CD4-positive, alpha-beta memory T cell (primary cell): ENCODE data around the gene TBX6. TPM values are rescaled to one million over a fixed set of nuclear protein-coding genes. Genes with fewer than 3 reads are reported as not detected.
A peak's percentile ranks its signal among the peaks of the same experiment; 100 is the strongest.

ENCODE experiments used
- CTCF ChIA-PET: fragments of 350-600 bp; sonication (Branson Sonifier 250); formaldehyde crosslinking; loops from one replicate; lab custom pipeline; 2021; ENCODE audit warnings: inconsistent platforms; ENCODE audit not compliant: partially characterized antibody; lab: Charles Lee
- POLR2A ChIA-PET: fragments of 350-600 bp; sonication (Branson Sonifier 250); formaldehyde crosslinking; loops from one replicate; lab custom pipeline; 2021; ENCODE audit not compliant: partially characterized antibody; lab: Charles Lee
- DNase-seq, 5 donors: peaks; one replicate each; pipeline versions ENCODE4 v3.0.0 to v3.0.0-alpha.2; 2020 to 2022; ENCODE audit warnings: mixed read lengths in 1 of 5
- H3K27ac ChIP-seq: one replicate; pipeline ENCODE4 v1.7.0; 2013; ENCODE audit warnings: low read depth, low read length
- H3K27me3 ChIP-seq: 2 replicates; pipeline ENCODE4 v1.7.0; 2013; ENCODE audit warnings: mild to moderate bottlenecking, low read length, moderate library complexity; ENCODE audit not compliant: insufficient read depth
- H3K36me3 ChIP-seq: 2 replicates; pipeline ENCODE4 v1.7.0; 2013; ENCODE audit warnings: mild to moderate bottlenecking, low read length, moderate library complexity; ENCODE audit not compliant: insufficient read depth
- H3K4me1 ChIP-seq: 2 replicates; pipeline ENCODE4 v1.7.0; 2013; ENCODE audit warnings: mild to moderate bottlenecking, low read length, moderate library complexity; ENCODE audit not compliant: insufficient read depth
- H3K4me3 ChIP-seq, 2 donors: one replicate each; pipeline ENCODE4 v1.7.0; 2013; ENCODE audit warnings: low read length in 2 of 2, mild to moderate bottlenecking in 1 of 2
- H3K9me3 ChIP-seq, 2 donors: one replicate each; pipeline ENCODE4 v1.7.0; 2013; ENCODE audit warnings: low read length in 2 of 2, control low read depth in 1 of 2; ENCODE audit not compliant: control insufficient read depth in 1 of 2
- H3K27ac Mint-ChIP-seq, 7 donors: one replicate each; pipeline ENCODE4 v1.8.0; 2020 to 2021; ENCODE audit warnings: mixed read lengths in 7 of 7, mild to moderate bottlenecking in 6 of 7, inconsistent platforms in 3 of 7, moderate library complexity in 3 of 7
- H3K27me3 Mint-ChIP-seq, 2 donors: one replicate each; pipeline ENCODE4 v1.8.0; 2020 to 2021; ENCODE audit warnings: mixed read lengths in 2 of 2
- H3K36me3 Mint-ChIP-seq, 2 donors: one replicate each; pipeline ENCODE4 v1.8.0; 2020 to 2021; ENCODE audit warnings: mixed read lengths in 2 of 2, inconsistent platforms in 1 of 2, mild to moderate bottlenecking in 1 of 2
- H3K4me1 Mint-ChIP-seq, 4 donors: one replicate each; pipeline ENCODE4 v1.8.0; 2020 to 2021; ENCODE audit warnings: mixed read lengths in 4 of 4, mild to moderate bottlenecking in 1 of 4
- H3K4me3 Mint-ChIP-seq, 8 donors: one replicate each; pipeline ENCODE4 v1.8.0; 2020 to 2021; ENCODE audit warnings: mixed read lengths in 8 of 8, mild to moderate bottlenecking in 7 of 8, moderate library complexity in 6 of 8, inconsistent platforms in 3 of 8
- H3K9me3 Mint-ChIP-seq, 8 donors: one replicate each; pipeline ENCODE4 v1.8.0; 2020 to 2021; ENCODE audit warnings: mixed read lengths in 8 of 8, mild to moderate bottlenecking in 5 of 8, inconsistent platforms in 3 of 8, moderate library complexity in 1 of 8
- intact Hi-C: fragments of 100-400 bp; cut with micrococcal nuclease; formaldehyde crosslinking; loops from one replicate; pipeline ENCODE4 v1.15.1; 2023
- polyA plus RNA-seq, 2 donors: library from polyadenylated mRNA; unstranded; fragments of 300-500 nt; fragmentation: Illumina TruSeq; gene quantifications; one replicate each; pipeline ENCODE4 v1.2.3, GENCODE V29; 2021
- total RNA-seq, 2 experiments: library from RNA; stranded (reverse); gene quantifications; one replicate each; pipeline ENCODE4 v1.2.3, GENCODE V29; 2021

Gene TBX6
- total and polyA plus RNA-seq, 4 experiments from 2014 or later: 0.36 to 1.4 (median 1.3) TPM; not detected in 1

DNA sequence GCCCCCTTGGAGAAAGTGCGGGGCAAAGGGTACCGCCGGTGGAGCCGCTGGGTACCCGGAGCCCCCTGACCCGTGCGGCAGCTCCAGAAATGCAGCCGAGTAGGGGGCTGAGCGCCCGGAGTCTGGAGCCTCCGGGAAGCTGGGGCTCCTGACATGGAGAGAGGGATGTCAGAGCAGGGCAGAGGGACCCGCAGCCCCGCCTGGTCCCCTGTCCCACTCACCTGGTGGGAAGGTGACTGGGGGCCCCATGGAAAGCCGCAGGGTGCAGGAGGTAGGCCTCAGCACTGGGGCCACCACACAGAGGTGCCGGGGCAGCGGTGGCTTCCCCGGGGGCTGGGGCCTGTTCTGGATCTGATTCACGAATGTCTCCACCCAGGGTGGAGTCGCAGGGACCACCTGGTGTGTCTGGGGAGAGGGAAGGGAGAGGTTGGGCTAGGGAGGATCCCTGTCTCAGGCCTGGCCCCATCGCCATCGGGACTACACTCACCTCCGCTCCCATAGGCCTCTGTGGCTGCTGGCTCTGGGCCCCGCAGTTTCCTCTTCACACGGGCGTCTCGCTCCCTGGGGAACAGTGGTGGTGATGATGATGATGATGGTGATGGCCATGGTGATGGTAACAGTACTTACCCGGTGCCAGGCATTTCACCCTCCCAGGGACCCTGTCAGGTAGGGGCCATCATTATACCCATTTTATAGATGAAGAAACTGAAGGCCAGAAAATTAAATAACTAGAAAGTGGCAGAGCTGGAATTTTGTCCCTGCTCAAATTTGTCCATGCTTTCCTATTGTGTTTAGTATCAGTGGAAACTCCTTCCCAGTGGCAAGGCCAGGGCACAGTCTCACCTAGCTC is 5.2 kb downstream of the TBX6 start:
- Mint-ChIP-seq H3K4me3 (no peak overlapping the region), H3K27ac (peak overlapping the region in 4 of 7 donors; percentile 22 to 61 (median 40)), H3K9me3 (no peaks in the 10 kb centered on the region), H3K27me3 (no peaks in the 10 kb centered on the region), H3K4me1 (peaks cover 8 to 28% (median 18%) of the 10 kb centered on the region in 4 donors), H3K36me3 (peaks cover 21 to 28% of the 10 kb centered on the region in 2 donors)
- ChIA-PET CTCF (no interaction called here), POLR2A (interaction anchor here (13.6 kb wide), 1 partner anchor 13 kb away, joined by 404 read pairs; the partner anchor contains the start of genes ALDOA and PPP4C)
- Histone ChIP-seq H3K4me3 (no peak overlapping the region), H3K9me3 (no peaks in the 10 kb centered on the region), H3K36me3 (peaks cover 28% of the 10 kb centered on the region), H3K27ac (no peak overlapping the region), H3K27me3 (no peaks in the 10 kb centered on the region), H3K4me1 (peaks cover 18% of the 10 kb centered on the region)
- intact Hi-C loops: loop anchor here (5.0 kb wide), 1 partner anchor 36 kb away; the partner anchor contains the start of gene MAPK3
- DNase-seq: no peak

DNA sequence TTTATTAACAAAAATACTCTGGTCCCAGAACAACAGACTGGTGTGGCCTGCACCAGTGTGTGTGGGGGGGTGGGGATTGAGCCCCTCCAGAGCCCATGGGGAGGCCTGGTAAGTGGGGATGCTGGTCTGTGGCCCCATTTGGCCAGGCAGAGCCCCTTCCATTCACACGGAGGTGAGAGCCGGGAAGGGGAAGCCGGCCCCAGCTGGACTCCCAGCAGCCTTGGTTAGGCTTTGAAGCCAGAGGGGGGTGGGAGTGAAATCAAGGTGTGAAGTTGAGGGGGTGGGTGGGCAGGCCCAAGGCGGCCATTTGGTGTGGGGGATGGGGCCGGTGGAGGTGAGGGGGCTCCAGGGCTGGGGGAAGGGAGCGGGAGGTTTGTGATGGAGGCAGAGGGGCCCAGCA is 5.9 kb downstream of the TBX6 start:
- Histone ChIP-seq H3K36me3 (peaks cover 34% of the 10 kb centered on the region), H3K9me3 (no peaks in the 10 kb centered on the region), H3K27me3 (no peaks in the 10 kb centered on the region), H3K4me1 (peaks cover 11% of the 10 kb centered on the region), H3K27ac (no peak overlapping the region), H3K4me3 (no peak overlapping the region)
- H3K4me3 Mint-ChIP-seq: no peak overlapping the region
- ChIA-PET POLR2A (interaction anchor here (1.5 to 13.6 kb wide), 2 partner anchors 13 to 100 kb away, joined by 4 to 404 read pairs; partner anchors contain the start of genes ALDOA and PPP4C), CTCF (no interaction called here)
- H3K9me3 Mint-ChIP-seq: no peaks in the 10 kb centered on the region
- H3K4me1 Mint-ChIP-seq: peaks cover 8 to 27% (median 18%) of the 10 kb centered on the region in 4 donors
- H3K27ac Mint-ChIP-seq: no peak overlapping the region
- intact Hi-C loops: loop anchor here (5.0 kb wide), 1 partner anchor 36 kb away; the partner anchor contains the start of gene MAPK3
- H3K36me3 Mint-ChIP-seq: peaks cover 21 to 31% of the 10 kb centered on the region in 2 donors
- H3K27me3 Mint-ChIP-seq: no peaks in the 10 kb centered on the region
- DNase-seq: no peak

DNA sequence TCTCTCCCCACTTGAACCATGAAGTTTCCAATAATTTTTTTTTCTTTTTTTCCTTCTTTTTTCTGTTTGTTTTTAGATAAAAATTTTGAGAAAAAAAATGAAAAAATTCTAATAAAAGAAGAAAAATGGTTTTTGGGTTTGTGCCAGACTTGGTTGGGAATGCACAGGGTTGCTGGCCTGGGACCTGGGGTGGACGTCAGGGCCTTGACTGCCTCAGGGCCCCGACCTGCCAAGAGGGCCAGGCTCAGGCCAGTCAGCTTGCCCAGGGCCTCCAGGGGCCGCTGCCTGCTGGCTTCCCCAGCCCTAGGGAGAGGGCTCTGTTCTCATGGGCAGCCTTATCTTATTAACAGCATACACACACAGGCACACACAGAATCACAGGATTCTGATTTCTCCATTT is 6.5 kb downstream of the TBX6 start:
- intact Hi-C loops: loop anchor here (5.0 kb wide), 1 partner anchor 37 kb away; the partner anchor contains the start of gene MAPK3
- H3K27ac Mint-ChIP-seq: no peak overlapping the region
- H3K9me3 Mint-ChIP-seq: no peaks in the 10 kb centered on the region
- H3K4me3 Mint-ChIP-seq: no peak overlapping the region
- H3K27me3 Mint-ChIP-seq: no peaks in the 10 kb centered on the region
- H3K4me3 ChIP-seq: no peak overlapping the region
- CTCF ChIA-PET: no interaction called here
- POLR2A ChIA-PET: interaction anchor here (1.5 to 13.6 kb wide), 2 partner anchors 12 to 101 kb away, joined by 4 to 404 read pairs; partner anchors contain the start of genes ALDOA and PPP4C
- H3K36me3 Mint-ChIP-seq: peaks cover 21 to 33% of the 10 kb centered on the region in 2 donors
- no peak for DNase-seq
- H3K27ac ChIP-seq: no peak overlapping the region
- peaks cover 5% of the 10 kb centered on the region for H3K4me1 ChIP-seq
- H3K36me3 ChIP-seq: peaks cover 36% of the 10 kb centered on the region
- peaks cover 6 to 23% (median 15%) of the 10 kb centered on the region in 4 donors for H3K4me1 Mint-ChIP-seq
- no peaks in the 10 kb centered on the region for H3K9me3 ChIP-seq
- no peaks in the 10 kb centered on the region for H3K27me3 ChIP-seq

DNA sequence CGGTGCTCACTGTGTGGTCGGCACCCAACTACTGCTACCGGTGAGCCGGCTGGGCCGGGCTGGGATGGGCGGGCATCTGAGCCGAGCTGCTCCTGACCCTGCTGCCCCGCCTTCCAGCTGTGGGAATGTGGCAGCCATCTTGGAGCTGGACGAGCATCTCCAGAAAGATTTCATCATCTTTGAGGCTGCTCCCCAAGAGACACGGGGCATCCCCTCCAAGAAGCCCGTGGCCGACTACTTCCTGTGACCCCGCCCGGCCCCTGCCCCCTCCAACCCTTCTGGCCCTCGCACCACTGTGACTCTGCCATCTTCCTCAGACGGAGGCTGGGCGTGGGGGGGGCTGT is 6.9 kb downstream of the TBX6 start:
- H3K27me3 Mint-ChIP-seq: no peaks in the 10 kb centered on the region
- intact Hi-C loops: loop anchor here (5.0 kb wide), 1 partner anchor 38 kb away; the partner anchor contains the start of gene MAPK3
- Histone ChIP-seq H3K4me3 (no peak overlapping the region), H3K27me3 (no peaks in the 10 kb centered on the region), H3K27ac (no peak overlapping the region), H3K36me3 (peaks cover 38% of the 10 kb centered on the region), H3K9me3 (no peaks in the 10 kb centered on the region), H3K4me1 (peaks cover under 1% of the 10 kb centered on the region)
- H3K4me3 Mint-ChIP-seq: no peak overlapping the region
- peaks cover 2 to 20% (median 11%) of the 10 kb centered on the region in 4 donors for H3K4me1 Mint-ChIP-seq
- CTCF ChIA-PET: interaction anchor here (1.4 kb wide), 1 partner anchor 7 kb away, joined by 3 read pairs; no protein-coding TSS in a partner anchor
- no peak for DNase-seq
- H3K9me3 Mint-ChIP-seq: no peaks in the 10 kb centered on the region
- peaks cover 23 to 35% of the 10 kb centered on the region in 2 donors for H3K36me3 Mint-ChIP-seq
- no peak overlapping the region for H3K27ac Mint-ChIP-seq
- POLR2A ChIA-PET: interaction anchor here (1.5 to 13.6 kb wide), 2 partner anchors 12 to 101 kb away, joined by 4 to 404 read pairs; partner anchors contain the start of genes ALDOA and PPP4C

DNA sequence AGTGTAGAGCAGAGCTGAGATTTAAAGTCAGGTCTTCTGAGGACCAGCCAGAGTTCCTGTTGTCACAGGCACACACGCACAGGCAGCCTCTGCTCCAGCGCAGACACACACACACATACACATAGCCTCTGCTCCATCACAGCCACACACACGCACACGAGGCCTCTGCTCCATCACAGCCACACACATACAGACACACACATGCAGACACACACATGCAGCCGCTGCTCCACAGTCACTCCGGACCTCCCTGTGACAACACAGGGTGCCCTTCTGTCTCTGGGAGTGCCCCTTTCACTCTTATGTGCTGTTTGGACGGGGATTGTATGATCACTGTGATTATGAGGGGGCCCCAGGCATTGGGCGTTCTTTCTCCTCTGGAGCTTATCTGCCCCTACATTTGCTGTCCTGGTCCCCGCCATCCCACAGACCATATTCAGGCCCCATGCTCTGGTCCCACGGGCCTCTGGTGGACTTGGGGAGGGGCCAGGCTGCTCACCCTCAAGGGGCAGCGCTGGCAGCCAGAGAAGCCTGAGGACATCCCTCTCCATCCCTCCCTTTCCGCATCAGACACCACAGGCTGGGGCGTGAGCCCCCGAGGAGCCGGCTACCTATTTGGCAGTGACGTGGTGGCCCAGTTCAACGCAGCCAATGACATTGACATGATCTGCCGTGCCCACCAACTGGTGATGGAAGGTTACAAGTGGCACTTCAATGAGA is 7.5 kb downstream of the TBX6 start:
- Histone ChIP-seq H3K36me3 (peaks cover 43% of the 10 kb centered on the region), H3K4me3 (no peak overlapping the region), H3K27ac (no peak overlapping the region), H3K9me3 (no peaks in the 10 kb centered on the region), H3K27me3 (no peaks in the 10 kb centered on the region), H3K4me1 (no peaks in the 10 kb centered on the region)
- DNase-seq: no peak
- intact Hi-C loops: no loop called here
- H3K4me3 Mint-ChIP-seq: no peak overlapping the region
- no peaks in the 10 kb centered on the region for H3K27me3 Mint-ChIP-seq
- ChIA-PET POLR2A (interaction anchor here (0.6 to 13.6 kb wide), 3 partner anchors 11 to 102 kb away, joined by 3 to 404 read pairs (median 4); partner anchors contain the start of genes ALDOA and PPP4C), CTCF (interaction anchor here (1.4 kb wide), 1 partner anchor 8 kb away, joined by 3 read pairs; no protein-coding TSS in a partner anchor)
- H3K4me1 Mint-ChIP-seq: peaks cover 4 to 20% (median 11%) of the 10 kb centered on the region in 4 donors
- no peaks in the 10 kb centered on the region for H3K9me3 Mint-ChIP-seq
- peaks cover 28 to 40% of the 10 kb centered on the region in 2 donors for H3K36me3 Mint-ChIP-seq
- peak overlapping the region in 4 of 7 donors; percentile 14 to 83 (median 60) for H3K27ac Mint-ChIP-seq

DNA sequence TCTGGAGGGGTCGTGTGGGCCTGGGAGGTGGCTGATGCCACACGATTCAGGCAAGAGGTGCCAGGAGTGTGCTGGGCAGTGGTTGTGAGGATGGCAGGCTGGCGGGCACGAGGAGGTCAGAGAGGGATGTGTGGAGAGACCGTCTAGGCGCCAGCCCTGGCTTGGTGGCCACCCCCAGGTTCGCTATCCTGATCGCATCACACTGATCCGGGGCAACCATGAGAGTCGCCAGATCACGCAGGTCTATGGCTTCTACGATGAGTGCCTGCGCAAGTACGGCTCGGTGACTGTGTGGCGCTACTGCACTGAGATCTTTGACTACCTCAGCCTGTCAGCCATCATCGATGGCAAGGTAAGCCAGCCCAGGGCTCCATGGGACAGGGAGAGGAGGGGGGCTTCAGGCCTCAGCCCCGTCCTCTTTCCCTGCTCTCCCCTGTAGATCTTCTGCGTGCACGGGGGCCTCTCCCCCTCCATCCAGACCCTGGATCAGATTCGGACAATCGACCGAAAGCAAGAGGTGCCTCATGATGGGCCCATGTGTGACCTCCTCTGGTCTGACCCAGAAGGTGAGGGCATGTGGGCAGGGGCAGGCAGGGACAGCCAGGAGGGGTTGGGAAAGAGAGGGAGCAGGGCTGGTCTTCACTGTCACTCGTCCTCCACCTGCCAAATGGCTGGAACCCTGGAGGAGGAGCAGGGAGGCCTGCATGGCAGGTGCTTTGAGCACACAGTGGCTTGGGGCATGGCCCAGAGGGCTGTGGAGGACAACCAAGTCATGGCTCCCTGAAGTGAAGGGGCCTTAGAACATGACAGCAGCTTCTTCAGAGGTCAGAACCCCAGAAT is 8.3 kb downstream of the TBX6 start:
- ChIA-PET POLR2A (interaction anchor here (0.6 to 20.4 kb wide), 3 partner anchors 7 to 28 kb away, joined by 3 to 404 read pairs (median 404); partner anchors contain the start of genes ALDOA, PPP4C, TBX6 and YPEL3), CTCF (interaction anchor here (1.4 to 9.2 kb wide), 2 partner anchors 9 kb away, joined by 3 to 60 read pairs; partner anchors contain the start of gene TBX6)
- Mint-ChIP-seq H3K27me3 (no peaks in the 10 kb centered on the region), H3K4me1 (peaks cover 4 to 20% (median 12%) of the 10 kb centered on the region in 4 donors), H3K4me3 (no peak overlapping the region), H3K36me3 (peaks cover 30 to 45% of the 10 kb centered on the region in 2 donors), H3K27ac (peak overlapping the region in 3 of 7 donors; percentile 72 to 83 (median 81)), H3K9me3 (no peaks in the 10 kb centered on the region)
- H3K36me3 ChIP-seq: peaks cover 50% of the 10 kb centered on the region
- H3K9me3 ChIP-seq: no peaks in the 10 kb centered on the region
- no peak overlapping the region for H3K4me3 ChIP-seq
- H3K27me3 ChIP-seq: no peaks in the 10 kb centered on the region
- intact Hi-C loops: no loop called here
- peaks cover 3% of the 10 kb centered on the region for H3K4me1 ChIP-seq
- H3K27ac ChIP-seq: no peak overlapping the region
- DNase-seq: no peak
